PC-3 (cell line): ENCODE data around the gene TAF11L10. TPM values are rescaled to one million over a fixed set of nuclear protein-coding genes. Genes with fewer than 3 reads are reported as not detected.
"Not testable (repeated sequence)": the region's sequence is repeated elsewhere in the genome, so short reads cannot be mapped to it uniquely, and the experiment has no call there.

ENCODE experiments used
- ATAC-seq: fragments of 200-7000 bp; cut with Tn5 transposase; 2 replicates; pipeline ENCODE4 v1.9.1; 2020; ENCODE audit warnings: mild to moderate bottlenecking, moderate library complexity
- Bru-seq: library from RNA; stranded (reverse); fragments of 400-500 nt; gene quantifications from one replicate; lab custom pipeline; 2021; lab: Mats Ljungman, UMichigan
- BruChase-seq, 2 experiments: library from RNA; stranded (reverse); fragments of 400-500 nt; gene quantifications; one replicate each; lab custom pipeline; 2021; lab: Mats Ljungman, UMichigan
- BruUV-seq: library from RNA; stranded (reverse); fragments of 400-500 nt; replicated peaks from 2 replicates; lab custom pipeline; 2021; lab: Mats Ljungman, UMichigan
- CTCF ChIA-PET: fragments of 300-600 bp; sonication (Branson Sonifier 250); formaldehyde crosslinking; loops from one replicate; lab custom pipeline; 2022; ENCODE audit warnings: antibody characterized with exemption; lab: Charles Lee
- POLR2A ChIA-PET: fragments of 300-600 bp; sonication (Branson Sonifier 250); formaldehyde crosslinking; loops from one replicate; lab custom pipeline; 2022; ENCODE audit warnings: antibody characterized with exemption; ENCODE audit not compliant: unreplicated experiment; lab: Charles Lee
- DNase-seq: peaks from one replicate; pipeline ENCODE4 v3.0.0-alpha.2; 2015
- H2AFZ ChIP-seq: fragments of 300-600 bp; sonication (generic); 2 replicates; pipeline ENCODE4 v1.6.0; 2016; ENCODE audit warnings: antibody characterized with exemption, low read length
- H3F3A ChIP-seq: fragments of 300-600 bp; sonication (generic); one replicate; pipeline ENCODE4 v1.6.0; 2017; ENCODE audit warnings: antibody characterized with exemption, low read length, control low read depth, mild to moderate bottlenecking; ENCODE audit not compliant: unreplicated experiment
- H3K27ac ChIP-seq: fragments of 300-600 bp; sonication (generic); 2 replicates; pipeline ENCODE4 v1.5.1; 2016; ENCODE audit warnings: mild to moderate bottlenecking, low read length
- H3K27me3 ChIP-seq: fragments of 300-600 bp; sonication (generic); 2 replicates; pipeline ENCODE4 v1.6.1; 2016; ENCODE audit warnings: low read length, mixed read lengths
- H3K36me3 ChIP-seq: fragments of 300-600 bp; sonication (generic); 2 replicates; pipeline ENCODE4 v1.6.1; 2016; ENCODE audit warnings: low read depth, mixed run types, low read length, mixed read lengths
- H3K4me1 ChIP-seq: fragments of 300-600 bp; sonication (generic); 2 replicates; pipeline ENCODE4 v1.5.1; 2016; ENCODE audit warnings: low read length; ENCODE audit not compliant: insufficient read depth
- H3K4me2 ChIP-seq: fragments of 300-600 bp; sonication (generic); 2 replicates; pipeline ENCODE4 v1.6.0; 2016; ENCODE audit warnings: low read length
- H3K4me3 ChIP-seq: fragments of 300-600 bp; sonication (generic); 2 replicates; pipeline ENCODE4 v1.5.1; 2016; ENCODE audit warnings: mild to moderate bottlenecking, low read length, mixed read lengths
- H3K79me2 ChIP-seq: fragments of 300-600 bp; sonication (generic); 2 replicates; pipeline ENCODE4 v1.6.1; 2017; ENCODE audit warnings: low read length, mixed read lengths
- H3K9ac ChIP-seq: fragments of 300-600 bp; sonication (generic); 2 replicates; pipeline ENCODE4 v1.6.0; 2016; ENCODE audit warnings: mild to moderate bottlenecking, low read length
- H3K9me2 ChIP-seq: fragments of 300-600 bp; sonication (generic); replicated peaks from 2 replicates; pipeline ENCODE4 v1.6.1; 2016; ENCODE audit warnings: mixed run types, low read length, mixed read lengths
- H3K9me3 ChIP-seq: fragments of 300-600 bp; sonication (generic); 2 replicates; pipeline ENCODE4 v1.6.1; 2016; ENCODE audit warnings: low read length, mixed read lengths
- H4K20me1 ChIP-seq: fragments of 300-600 bp; sonication (generic); 2 replicates; pipeline ENCODE4 v1.6.1; 2016; ENCODE audit warnings: low read length, mixed read lengths
- EZH2 ChIP-seq: fragments of 300-600 bp; sonication (generic); IDR thresholded peaks from one replicate; pipeline ENCODE4 v1.6.1; 2017; ENCODE audit warnings: antibody characterized with exemption, mild to moderate bottlenecking, low read length; ENCODE audit not compliant: unreplicated experiment
- EZH2phosphoT487 ChIP-seq: fragments of 300-600 bp; sonication (generic); IDR thresholded peaks from 2 replicates; pipeline ENCODE4 v1.6.1; 2018; ENCODE audit warnings: mild to moderate bottlenecking, antibody characterized with exemption, low read length, borderline replicate concordance
- intact Hi-C: fragments of 100-400 bp; cut with micrococcal nuclease; formaldehyde crosslinking; loops from 2 replicates; pipeline ENCODE4 v1.9.0; 2023
- long read RNA-seq: library from polyadenylated mRNA; unstranded; transcript quantifications from one replicate; pipeline ENCODE4 v2.0.0, GENCODE V29; 2021; ENCODE audit not compliant: unreplicated experiment
- total RNA-seq: library from RNA; depleted of rRNA; stranded (reverse); fragments of >200 nt; gene quantifications from 2 replicates; pipeline ENCODE4 v1.2.3, GENCODE V29; 2014; rRNA removed
- TF ChIP-seq, protein P1 (sequence below): fragments of 300-600 bp; sonication (generic); conservative IDR thresholded peaks from 2 replicates; pipeline ENCODE4 v1.5.1; 2017; ENCODE audit warnings: antibody characterized with exemption, low read depth, mild to moderate bottlenecking, low read length

TAF11L10 gene
- total RNA-seq (not detected in 2 replicates), Bru-seq, nascent RNA (not detected), BruChase-seq, experiment 1, labeled RNA remaining after a 6-hour chase (not detected), BruChase-seq, experiment 2, labeled RNA remaining after a 2-hour chase (not detected)
- long read RNA-seq: 0 reads

DNA sequence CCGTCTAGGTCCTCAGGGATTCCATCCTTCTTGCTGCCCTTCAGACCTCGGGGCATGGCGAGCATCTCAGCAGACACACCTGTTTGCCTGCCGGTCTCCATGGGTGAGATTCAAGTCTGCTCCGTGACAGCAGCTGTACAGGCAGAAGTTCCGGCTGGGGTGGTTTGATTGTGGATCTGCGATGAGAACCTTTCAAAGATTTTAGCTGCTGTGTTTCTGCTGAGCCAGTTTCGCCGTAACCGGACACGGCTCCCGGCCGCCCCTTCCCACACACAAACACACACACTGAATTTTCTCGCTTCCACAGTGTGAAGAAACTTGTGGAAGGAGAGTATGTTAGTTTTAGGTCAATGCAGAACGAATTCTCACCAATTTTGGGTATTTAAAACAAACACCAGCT lies at the start of gene TAF11L10:
TSS of gene TAF11L10 (minus strand) at position 101 of the 400 bp plus-strand sequence.
- H3K9ac ChIP-seq, H3K27ac ChIP-seq, H3K79me2 ChIP-seq, H3K36me3 ChIP-seq, H3K4me2 ChIP-seq, CTCF ChIA-PET, H3K9me2 ChIP-seq, POLR2A ChIA-PET, H3K9me3 ChIP-seq, DNase-seq, H3F3A ChIP-seq, H2AFZ ChIP-seq, ATAC-seq, BruUV-seq, intact Hi-C loops, H3K27me3 ChIP-seq, H3K4me3 ChIP-seq, H3K4me1 ChIP-seq, H4K20me1 ChIP-seq: not testable (repeated sequence)

DNA sequence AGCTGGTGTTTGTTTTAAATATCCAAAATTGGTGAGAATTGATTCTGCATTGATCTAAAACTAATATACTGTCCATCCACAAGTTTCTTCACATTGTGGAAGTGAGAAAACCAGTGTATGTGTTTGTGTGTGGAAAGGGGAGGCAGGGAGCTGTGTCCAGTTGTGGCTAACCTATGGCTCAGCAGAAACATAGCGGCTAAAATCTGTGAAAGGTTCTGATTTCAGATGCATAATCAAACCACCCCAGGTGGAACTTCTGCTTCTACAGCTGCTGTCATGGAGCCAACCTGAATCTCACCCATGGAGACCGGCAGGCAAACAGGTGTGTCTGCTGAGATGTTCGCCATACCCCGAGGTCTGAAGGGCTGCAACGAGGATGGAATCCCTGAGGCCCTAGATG lies 36.5 kb upstream of the TAF11L10 start, which contains the start of gene TAF11L14:
TSS of gene TAF11L14 (plus strand) at position 301 of the 400 bp plus-strand sequence.
- Histone ChIP-seq H3K9ac (no peak within 1 kb of the TSS), H3K9me3 (no peaks in the 10 kb centered on the region), H3K4me3 (no peak within 1 kb of the TSS), H4K20me1 (no peaks in the 10 kb centered on the region), H3K27ac (no peak within 1 kb of the TSS), H3K4me1 (no peaks in the 10 kb centered on the region), H3K4me2 (no peak within 1 kb of the TSS), H3F3A (no peaks in the 10 kb centered on the region), H3K36me3 (no peaks in the 10 kb centered on the region), H3K9me2 (no peaks in the 10 kb centered on the region), H2AFZ (no peak within 1 kb of the TSS), H3K27me3 (no peaks in the 10 kb centered on the region), H3K79me2 (no peaks in the 10 kb centered on the region)
- ChIA-PET POLR2A (no interaction called here), CTCF (no interaction called here)
- ATAC-seq (no peak), DNase-seq (no peak)
- BruUV-seq: no TSS peak
- intact Hi-C loops: no loop called here
- TF ChIP-seq, protein P1, sequence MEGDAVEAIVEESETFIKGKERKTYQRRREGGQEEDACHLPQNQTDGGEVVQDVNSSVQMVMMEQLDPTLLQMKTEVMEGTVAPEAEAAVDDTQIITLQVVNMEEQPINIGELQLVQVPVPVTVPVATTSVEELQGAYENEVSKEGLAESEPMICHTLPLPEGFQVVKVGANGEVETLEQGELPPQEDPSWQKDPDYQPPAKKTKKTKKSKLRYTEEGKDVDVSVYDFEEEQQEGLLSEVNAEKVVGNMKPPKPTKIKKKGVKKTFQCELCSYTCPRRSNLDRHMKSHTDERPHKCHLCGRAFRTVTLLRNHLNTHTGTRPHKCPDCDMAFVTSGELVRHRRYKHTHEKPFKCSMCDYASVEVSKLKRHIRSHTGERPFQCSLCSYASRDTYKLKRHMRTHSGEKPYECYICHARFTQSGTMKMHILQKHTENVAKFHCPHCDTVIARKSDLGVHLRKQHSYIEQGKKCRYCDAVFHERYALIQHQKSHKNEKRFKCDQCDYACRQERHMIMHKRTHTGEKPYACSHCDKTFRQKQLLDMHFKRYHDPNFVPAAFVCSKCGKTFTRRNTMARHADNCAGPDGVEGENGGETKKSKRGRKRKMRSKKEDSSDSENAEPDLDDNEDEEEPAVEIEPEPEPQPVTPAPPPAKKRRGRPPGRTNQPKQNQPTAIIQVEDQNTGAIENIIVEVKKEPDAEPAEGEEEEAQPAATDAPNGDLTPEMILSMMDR: no peak
- no peak for TF ChIP-seq EZH2phosphoT487
- no peak for TF ChIP-seq EZH2

- BruUV-seq, H2AFZ ChIP-seq, DNase-seq, H3K4me3 ChIP-seq, H3K79me2 ChIP-seq, H3K9me2 ChIP-seq, H3F3A ChIP-seq, ATAC-seq, H3K36me3 ChIP-seq, H3K27me3 ChIP-seq, H3K4me1 ChIP-seq, H4K20me1 ChIP-seq, H3K4me2 ChIP-seq, H3K9ac ChIP-seq, intact Hi-C loops, H3K9me3 ChIP-seq, H3K27ac ChIP-seq, POLR2A ChIA-PET, CTCF ChIA-PET: not testable (repeated sequence)
Observed at GRCh38 chr5:17631788-17632187, 34.2 kb upstream of the TAF11L10 start, which contains the start of gene TAF11L13. TSS of gene TAF11L13 (plus strand) at chr5:17632088.

DNA sequence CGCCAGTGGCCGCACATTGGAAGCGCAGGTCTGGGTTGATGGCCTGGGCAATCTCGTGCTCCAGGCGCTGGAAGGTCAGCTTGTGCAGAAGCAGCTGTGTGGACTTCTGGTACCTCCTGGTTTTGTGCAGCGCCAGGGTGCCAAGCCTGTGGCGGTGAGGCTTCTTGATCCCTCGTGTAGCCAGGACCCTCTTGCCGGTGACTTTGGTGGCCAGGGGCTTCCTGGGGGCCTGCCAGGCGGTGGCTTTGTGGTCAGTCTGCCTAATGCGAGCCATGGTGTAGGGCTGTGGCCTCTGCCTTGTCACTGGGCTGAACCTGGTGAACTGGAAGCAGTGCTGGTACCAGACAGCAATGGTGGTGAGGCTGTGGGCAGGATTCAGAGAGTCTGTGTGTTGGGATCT lies 28.1 kb upstream of the TAF11L10 start:
- Histone ChIP-seq H3K9me3 (no peaks in the 10 kb centered on the region), H3F3A (no peaks in the 10 kb centered on the region), H3K36me3 (no peaks in the 10 kb centered on the region), H2AFZ (no peak overlapping the region), H3K9me2 (no peaks in the 10 kb centered on the region), H3K27ac (no peak overlapping the region), H3K79me2 (no peaks in the 10 kb centered on the region), H3K27me3 (no peaks in the 10 kb centered on the region), H3K4me2 (no peak overlapping the region), H3K9ac (no peak overlapping the region), H3K4me3 (no peak overlapping the region), H4K20me1 (no peaks in the 10 kb centered on the region), H3K4me1 (no peaks in the 10 kb centered on the region)
- ChIA-PET CTCF (no interaction called here), POLR2A (no interaction called here)
- ATAC-seq (no peak), DNase-seq (no peak)
- intact Hi-C loops: no loop called here
- BruUV-seq: no TSS peak
- TF ChIP-seq, protein P1: no peak
- TF ChIP-seq EZH2phosphoT487 (no peak), EZH2 (no peak)
